HG03520 (cell line): ENCODE data around the gene SEC22B.
"Not testable (repeated sequence)": the region's sequence is repeated elsewhere in the genome, so short reads cannot be mapped to it uniquely, and the experiment has no call there.

Source experiments
- ATAC-seq: cut with Tn5 transposase; IDR thresholded peaks from one replicate; pipeline ENCODE4 v1.9.1; 2021; ENCODE audit warnings: mild to moderate bottlenecking, moderate library complexity; ENCODE audit not compliant: unreplicated experiment

The SEC22B gene

GRCh38 chr1:120149420-120150059, 26.8 kb downstream of the SEC22B start:
- not testable (repeated sequence) for ATAC-seq

- not testable (repeated sequence) for ATAC-seq
These were observed 30.5 kb downstream of the SEC22B start for GRCh38 chr1:120145806-120146205.

DNA sequence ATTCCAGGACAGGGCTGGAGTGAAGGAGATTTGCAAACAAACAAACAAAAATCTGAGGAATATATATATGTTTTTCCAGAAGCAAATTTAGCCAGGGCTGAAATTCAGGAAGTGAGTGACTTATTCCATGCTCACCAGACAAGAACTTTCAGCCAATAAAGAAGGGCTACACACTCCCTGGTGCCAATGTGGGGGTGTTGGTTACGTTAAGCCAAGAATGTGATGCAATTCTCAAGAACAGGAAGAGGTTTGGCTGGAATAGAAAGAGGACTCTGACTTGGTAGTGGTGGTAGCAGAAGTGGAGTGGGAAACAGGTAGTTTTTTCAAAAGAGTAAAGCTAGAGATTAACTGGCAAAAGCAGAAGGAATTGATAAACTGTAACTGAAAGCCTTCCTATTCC, 31.7 kb downstream of the SEC22B start:
- not testable (repeated sequence) for ATAC-seq

DNA sequence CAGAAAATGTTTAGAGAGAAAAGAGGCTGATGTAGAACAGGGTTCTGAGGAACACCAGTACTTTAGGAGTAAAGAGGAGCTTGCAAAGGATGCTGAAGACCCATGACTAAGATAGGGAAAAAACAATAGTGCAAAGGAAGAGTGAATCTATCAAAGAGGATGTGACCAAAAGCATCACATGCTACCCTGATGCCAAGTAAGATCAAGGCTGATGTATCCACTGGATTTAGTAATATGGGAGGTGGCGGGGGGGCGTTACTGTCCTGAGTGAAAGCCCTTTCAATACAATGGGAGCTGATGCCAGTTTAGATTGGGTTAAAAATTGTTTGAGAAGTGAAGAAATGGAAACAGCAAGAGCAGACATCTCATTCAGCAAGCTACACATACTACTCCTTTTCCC, 32.2 kb downstream of the SEC22B start:
- not testable (repeated sequence) for ATAC-seq

DNA sequence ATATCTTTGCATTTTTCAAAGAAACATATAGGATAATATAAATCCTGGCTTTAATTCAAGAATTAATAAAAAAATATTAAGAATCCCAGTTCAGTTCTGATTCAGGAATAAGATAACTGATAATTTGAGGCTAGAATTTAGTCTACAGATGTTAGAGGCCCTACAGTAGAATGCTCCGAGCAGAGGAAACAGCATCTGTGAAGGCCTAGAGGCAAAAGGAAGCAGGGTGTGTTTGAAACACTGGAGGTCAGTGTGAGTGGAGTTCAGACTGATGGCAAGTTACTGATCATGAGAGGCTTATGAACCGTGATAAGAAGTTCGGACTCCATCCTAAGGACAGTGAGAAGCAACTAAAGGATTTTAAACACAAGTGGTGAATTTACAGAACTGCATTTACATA, 33.0 kb downstream of the SEC22B start:
- ATAC-seq: not testable (repeated sequence)

GRCh38 chr1:120142512-120143263, 33.6 kb downstream of the SEC22B start:
- ATAC-seq: peak; percentile 97

DNA sequence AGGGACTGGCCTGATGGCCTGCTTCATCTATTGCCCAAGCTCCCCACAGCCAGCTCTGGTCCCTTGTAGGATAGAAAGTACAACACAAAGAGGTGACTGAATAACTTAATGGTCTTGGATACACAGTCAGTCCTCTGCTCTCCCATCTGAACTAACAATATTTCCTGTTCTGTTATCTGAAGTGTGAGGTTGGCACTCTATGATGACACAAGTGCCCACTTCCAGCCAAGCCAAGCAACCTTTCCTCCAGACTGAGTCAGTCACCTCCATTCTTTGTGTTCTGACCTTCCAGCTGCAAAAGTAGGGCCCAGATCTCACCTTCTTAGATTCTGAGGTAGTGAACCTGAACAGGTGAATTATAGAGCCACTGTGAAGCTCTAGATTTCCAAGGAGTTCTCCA, 34.5 kb downstream of the SEC22B start:
- ATAC-seq: not testable (repeated sequence)

GRCh38 chr1:120140656-120141265, 35.6 kb downstream of the SEC22B start:
- ATAC-seq: not testable (repeated sequence)

GRCh38 chr1:120136086-120136485, 40.2 kb downstream of the SEC22B start:
- not testable (repeated sequence) for ATAC-seq

DNA sequence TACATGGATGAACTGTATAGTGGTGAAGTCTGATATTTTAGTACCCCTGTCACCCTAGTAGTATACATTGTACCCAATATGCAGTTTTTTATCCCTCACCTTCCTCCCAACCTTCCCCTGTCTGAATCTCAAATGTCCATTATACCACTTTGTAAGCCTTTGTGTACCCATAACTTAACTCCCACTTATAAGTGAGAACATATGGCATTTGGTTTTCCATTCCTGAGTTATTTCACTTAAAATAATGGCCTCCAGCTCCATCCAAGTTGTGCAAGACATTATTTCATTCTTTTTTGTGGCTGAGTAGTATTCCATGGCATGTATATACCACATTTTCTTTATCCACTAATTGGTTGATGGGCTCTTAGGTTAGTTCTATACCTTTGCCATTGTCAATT, 42.4 kb downstream of the SEC22B start:
- ATAC-seq: not testable (repeated sequence)

DNA sequence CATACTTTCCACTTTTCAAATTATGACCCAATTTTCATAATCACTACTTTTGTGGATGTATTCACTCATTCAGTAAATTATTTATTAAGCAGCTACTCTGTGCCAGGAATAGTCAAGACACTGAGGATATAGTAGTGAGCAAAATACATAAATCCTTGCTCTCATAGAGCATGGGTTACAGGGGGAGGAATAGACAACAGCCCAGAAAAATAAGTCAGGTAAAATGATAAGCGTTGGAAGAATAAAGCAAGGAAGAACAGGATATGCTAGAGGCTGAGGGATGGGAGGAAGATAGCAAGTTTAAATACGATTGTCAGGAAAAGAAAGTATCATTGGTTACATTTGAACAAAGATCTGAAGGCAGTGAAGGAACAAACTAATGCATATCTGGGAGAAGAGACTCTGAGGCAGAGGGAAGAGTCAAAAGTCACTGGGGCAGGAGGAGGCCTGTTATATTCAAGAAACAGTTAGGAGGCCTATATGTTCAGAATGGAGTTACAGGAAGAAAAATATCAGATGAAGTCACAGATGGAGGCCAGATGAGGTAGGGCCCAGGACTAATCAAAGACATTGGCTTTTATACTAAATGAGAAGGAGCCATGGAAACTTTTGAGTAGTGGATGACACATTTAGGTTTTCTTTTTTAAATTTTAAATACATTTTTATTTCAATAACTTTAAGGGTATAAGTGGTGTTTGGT, 42.9 kb downstream of the SEC22B start:
- ATAC-seq: no peak

DNA sequence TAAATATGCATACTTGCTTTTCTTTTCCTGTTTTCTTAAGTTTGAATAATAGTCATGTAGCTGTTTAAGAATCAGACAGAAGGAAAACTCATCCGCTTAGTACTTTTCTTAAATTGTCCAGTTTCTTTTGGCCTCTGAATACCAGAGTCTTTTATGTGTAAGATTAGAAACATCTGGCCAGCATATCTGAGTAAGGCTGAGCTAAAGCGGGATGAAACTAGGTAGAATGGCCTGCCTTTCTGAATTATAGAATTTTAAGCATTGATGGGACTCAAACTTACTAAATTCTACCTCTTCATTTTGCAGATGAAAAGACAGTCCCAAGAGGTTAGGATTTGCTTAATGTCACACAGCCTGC, 43.9 kb downstream of the SEC22B start:
- not testable (repeated sequence) for ATAC-seq

DNA sequence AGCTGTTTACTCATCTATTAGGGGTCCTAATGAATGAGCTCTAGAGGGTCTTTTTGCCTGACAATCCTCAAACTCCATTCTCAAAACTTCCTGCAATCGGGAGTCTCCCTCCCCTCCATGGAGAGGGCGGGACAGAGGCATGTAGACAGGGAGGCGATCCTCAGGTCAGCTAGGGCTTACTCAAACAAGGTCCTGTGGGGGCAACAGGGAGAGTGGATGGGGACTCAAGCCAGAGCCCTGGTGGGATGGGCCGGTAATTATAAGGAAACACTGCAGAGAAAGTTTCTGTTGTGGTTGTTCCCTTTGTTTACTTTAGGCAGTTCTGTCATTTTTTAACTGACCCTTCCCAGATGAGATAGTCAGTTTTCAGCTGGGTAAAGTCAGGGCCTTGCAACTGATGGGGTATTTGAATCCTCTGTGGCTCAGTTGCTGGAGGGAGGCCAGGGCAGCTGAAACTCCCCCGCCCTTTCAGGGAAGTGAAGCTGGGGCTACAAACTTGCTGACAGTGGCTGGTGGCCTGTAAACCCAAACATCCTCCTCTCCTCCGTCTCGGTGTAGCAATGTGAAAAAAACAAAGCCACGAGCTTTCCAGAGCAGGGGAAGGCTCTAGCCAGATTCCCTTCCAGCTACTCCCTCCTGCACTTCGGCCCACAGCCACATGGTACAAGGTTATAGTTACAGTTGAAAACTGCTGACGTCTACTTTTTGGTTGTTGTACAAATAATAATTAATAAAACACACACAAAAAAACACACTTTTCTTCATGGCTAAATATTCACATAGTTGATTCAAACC, 44.5 kb downstream of the SEC22B start:
- not testable (repeated sequence) for ATAC-seq

- not testable (repeated sequence) for ATAC-seq
These were observed 48.4 kb downstream of the SEC22B start for GRCh38 chr1:120127921-120128320.

GRCh38 chr1:120126216-120126615, 50.1 kb downstream of the SEC22B start:
- ATAC-seq: not testable (repeated sequence)

GRCh38 chr1:120124628-120125027, 51.7 kb downstream of the SEC22B start:
- ATAC-seq: not testable (repeated sequence)

GRCh38 chr1:120123813-120124510, 52.4 kb downstream of the SEC22B start:
- peak; percentile 37 for ATAC-seq

DNA sequence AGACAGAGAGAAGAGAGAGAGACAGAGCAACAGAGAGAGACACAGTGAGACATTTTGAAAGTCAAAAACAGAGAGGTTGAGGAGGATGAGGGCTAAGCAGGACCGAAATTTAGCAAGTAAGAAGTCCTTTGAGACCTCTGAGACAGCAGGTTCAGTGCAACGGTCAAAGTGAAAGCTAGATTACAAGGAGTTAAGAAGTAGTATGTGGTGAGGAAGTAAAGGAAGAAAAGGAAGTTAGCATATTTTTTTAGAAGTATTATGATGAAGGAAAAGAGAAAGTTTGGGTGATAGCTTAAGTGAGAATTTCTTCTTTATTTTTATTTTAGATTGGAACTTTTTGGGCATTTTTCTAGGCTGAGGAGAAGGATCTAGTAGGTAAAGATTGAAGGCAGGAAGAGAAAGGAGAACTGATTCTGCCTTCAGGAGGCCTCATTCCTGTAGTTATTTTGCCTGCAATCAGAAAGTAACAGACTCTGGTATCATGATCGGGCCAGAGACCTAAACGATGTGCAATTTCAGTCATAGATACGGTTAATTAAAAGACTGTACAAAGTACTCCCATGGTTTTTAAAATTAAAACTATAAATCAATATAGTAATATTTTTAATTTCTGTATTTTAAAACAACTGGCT, 53.9 kb downstream of the SEC22B start:
- ATAC-seq: peak; percentile 75

- ATAC-seq: not testable (repeated sequence)
These were observed 54.5 kb downstream of the SEC22B start for GRCh38 chr1:120121830-120122229.
